Measurements from ENCODE around the gene BMP7.
"Not testable (repeated sequence)": the region's sequence is repeated elsewhere in the genome, so short reads cannot be mapped to it uniquely, and the experiment has no call there.

The BMP7 gene

DNA sequence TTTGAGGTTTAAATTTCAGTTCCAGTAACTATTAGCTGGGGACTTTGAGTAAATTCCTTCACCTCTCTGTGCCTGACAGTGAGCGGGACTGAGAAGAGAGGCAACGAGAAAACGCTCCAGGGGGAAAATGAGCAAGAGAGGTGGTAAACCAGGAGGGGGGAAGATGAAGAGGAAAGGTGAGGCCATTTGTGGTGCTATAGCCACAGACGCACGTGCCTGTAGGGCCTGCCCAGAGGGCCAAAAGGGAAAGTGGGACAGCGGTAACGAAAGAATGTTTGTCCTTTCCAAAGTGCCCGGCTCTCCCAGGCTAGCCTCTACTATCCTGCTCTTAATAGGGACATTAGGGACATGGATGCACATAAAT, 99.2 kb downstream of the BMP7 start:
- no peak for DNase-seq (ENCODE audit: low spot score)

- DNase-seq (ENCODE audit: low spot score), result no peak
These were observed 99.7 kb downstream of the BMP7 start for GRCh38 chr20:57166568-57167291.

- no peak for DNase-seq (ENCODE audit: low spot score)
These were observed 100.9 kb downstream of the BMP7 start for GRCh38 chr20:57165427-57166004.

DNA sequence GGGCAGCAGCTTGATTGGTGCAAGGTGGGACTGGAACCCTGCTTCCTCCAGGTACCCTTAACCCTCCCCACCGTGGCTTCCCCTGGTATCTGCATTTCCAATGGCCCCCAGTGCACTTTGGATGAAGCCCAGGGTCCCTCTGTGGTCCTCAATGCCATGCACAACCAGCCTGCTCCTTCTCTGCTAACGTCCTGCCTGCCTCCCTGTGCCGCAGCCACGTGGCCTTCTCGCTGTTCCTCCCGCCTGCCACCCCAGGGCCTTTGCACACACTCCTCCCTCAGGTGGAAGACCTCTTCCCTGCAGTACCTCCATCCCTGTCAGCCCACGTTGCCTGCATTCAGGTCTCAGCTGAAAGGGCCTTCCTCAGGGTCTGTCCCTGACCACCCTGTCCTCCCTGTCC, 101.6 kb downstream of the BMP7 start:
- DNase-seq (ENCODE audit: low spot score), result no peak

GRCh38 chr20:57163041-57163440, 103.4 kb downstream of the BMP7 start:
- no peak for DNase-seq (ENCODE audit: low spot score)

GRCh38 chr20:57162362-57162652, 104.1 kb downstream of the BMP7 start:
- no peak for DNase-seq (ENCODE audit: low spot score)

DNA sequence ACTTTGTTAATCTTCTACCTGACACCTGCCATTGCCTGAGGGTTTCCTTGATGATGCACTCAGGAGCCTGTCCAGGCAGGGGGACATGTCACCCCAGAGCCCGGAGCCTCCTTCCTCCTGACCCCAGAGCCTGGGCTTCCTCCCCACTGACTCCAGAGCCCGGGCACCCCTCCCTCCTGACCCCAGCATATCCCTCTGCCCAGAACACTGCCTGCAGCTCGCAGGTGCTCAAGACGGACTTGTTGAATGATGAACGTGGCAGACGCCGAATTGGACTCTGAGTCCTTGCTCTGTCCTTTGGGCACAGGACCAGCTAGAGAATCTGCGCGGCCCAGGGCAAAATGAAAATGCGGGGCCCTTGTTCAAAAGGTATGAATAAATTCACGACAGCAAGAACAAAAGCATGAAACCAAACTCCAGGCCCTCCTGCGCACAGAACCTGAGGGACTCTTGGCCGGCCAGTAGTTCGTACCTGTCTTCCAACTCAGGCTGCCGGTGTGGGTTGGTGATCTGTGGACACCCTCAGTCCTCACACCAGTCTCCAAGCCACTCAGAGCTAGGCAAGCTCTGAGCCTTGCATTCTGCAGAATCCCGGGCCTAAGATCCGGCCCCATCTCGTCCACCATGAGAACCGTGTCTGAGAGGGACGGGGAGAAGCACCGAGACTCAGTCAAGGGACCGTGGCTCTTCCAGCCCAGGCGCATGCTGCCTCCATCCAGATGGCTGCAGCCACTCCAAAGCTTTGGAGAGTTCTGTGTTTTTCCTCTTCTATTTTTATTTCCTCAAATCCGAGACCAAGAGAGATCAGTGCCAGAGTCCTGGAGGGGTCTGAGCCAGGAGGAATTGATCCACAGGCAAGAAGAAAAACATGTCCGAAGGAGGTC, 104.7 kb downstream of the BMP7 start:
- DNase-seq (ENCODE audit: low spot score), result no peak

DNA sequence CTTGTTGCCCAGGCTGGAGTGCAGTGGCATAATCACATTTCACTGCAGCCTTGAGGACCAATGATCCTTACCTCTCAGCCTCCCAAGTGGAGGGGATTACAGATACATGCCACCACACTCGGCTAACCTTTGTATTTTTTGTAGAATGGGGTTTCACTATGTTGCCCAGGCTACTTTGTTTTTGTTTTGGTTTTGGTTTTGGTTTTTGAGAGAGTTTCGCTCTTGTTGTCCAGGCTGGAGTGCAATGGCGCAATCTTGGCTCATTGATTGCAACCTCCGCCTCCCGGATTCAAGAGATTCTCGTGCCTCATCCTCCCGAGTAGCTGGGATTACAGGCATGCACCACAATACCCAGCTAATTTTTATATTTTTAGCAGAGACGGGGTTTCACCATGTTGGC, 105.5 kb downstream of the BMP7 start:
- no peak for DNase-seq (ENCODE audit: low spot score)

GRCh38 chr20:57159945-57160610, 106.4 kb downstream of the BMP7 start:
- no peak for DNase-seq (ENCODE audit: low spot score)

DNA sequence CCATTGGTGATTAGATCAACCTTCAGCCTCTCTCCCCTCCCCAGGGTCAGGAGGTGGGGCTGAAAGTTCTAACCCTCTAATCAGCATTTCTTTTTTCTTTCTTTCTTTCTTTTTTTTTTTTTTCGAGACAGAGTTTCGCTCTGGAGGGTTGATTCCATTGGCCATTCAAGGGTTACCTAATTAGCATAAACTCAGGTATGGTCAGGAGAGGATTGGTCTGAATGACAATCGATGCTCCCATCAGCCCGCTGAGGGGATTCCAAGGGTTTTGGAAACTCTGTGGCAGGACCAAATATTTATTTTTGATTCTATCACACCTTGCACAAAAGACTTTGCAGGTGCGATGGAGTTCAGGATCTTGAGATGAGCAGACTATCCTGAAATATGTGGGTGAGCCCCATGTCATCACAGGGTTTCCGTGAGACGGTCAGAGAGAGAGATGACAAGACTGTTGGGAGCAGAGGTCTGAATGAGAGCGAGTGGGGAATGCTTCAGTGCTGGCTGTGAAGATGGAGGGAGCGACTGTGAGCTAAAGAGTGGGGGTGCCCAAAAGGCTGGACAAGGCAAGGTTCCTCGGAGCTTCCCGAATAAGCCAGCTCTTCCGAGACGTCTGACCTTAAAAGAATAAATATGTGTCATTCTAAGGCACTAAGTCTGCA, 107.1 kb downstream of the BMP7 start:
- DNase-seq (ENCODE audit: low spot score), result no peak

DNA sequence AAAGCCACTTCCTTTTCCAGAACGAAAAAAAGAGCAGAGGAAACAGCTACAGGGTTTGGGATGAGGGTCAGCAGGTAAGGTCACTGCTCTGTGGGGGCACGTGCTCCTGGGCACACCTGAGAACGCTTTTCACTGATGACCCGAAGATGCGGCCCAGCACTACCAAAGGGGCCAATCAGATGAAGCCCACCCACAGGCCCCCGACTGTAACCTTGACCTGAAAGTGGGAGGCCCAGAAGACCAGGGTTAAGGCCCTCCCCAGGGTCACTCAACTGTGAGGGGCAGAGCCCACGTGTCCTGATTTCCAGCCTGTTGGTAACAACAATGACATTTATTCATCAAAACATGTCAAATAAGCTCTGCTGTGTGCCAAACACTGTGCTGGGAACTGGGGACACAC, 108.0 kb downstream of the BMP7 start:
- DNase-seq (ENCODE audit: low spot score), result no peak

DNA sequence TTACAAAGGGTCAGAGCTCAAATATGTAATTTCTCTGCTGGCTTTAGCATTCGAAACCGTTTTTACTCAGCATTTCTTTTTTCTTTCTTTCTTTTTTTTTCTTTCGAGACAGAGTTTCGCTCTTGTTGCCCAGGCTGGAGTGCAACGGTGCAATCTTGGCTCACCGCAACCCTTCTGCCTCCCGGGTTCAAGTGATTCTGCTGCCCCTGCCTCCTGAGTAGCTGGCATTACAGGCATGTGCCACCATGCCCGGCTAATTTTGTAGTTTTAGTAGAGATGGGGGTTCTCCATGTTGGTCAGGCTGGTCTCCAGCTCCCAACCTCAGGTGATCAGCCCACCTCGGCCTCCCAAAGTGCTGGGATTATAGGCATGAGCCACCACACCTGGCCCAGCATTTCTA, 108.7 kb downstream of the BMP7 start:
- not testable (repeated sequence) for DNase-seq (ENCODE audit: low spot score)

GRCh38 chr20:57157106-57157691, 109.2 kb downstream of the BMP7 start:
- DNase-seq (ENCODE audit: low spot score), result no peak

DNA sequence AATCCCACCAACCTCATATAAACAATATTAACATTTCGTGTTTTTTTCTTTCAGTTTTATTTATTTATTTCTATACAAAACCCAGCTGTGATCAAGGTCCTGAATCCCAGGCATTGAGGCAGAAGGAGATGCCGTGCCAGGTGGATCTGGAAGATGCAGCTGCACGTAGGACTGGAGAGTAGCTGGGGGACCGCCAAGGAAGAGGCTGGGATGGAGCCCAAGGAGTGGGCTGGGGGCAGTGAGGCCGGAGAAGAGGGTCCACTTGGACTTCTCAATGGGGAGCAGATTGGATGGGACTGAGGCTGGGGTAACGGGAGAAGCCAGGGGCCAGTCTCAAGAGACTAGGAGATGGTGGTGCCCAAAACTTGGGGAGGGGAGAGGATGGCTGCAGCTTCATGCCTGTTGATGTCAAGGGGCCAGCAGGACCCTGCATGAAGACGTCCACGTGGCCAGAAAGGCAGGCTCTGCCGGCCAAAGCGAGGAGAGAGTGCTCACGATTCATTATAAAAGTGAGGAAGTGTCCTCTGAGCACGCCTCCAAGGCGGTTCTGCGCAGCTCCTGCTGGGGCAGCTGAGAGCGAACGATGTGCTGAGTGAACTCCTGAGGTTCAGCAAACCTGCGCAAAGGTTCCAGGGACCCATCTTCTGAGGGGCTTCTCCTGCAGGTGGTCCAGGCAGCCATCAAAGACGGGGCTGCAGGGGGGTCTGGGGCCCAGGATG, 110.3 kb downstream of the BMP7 start:
- no peak for DNase-seq (ENCODE audit: low spot score)

- no peak for DNase-seq (ENCODE audit: low spot score)
These were observed 111.0 kb downstream of the BMP7 start for GRCh38 chr20:57155415-57155814.

DNA sequence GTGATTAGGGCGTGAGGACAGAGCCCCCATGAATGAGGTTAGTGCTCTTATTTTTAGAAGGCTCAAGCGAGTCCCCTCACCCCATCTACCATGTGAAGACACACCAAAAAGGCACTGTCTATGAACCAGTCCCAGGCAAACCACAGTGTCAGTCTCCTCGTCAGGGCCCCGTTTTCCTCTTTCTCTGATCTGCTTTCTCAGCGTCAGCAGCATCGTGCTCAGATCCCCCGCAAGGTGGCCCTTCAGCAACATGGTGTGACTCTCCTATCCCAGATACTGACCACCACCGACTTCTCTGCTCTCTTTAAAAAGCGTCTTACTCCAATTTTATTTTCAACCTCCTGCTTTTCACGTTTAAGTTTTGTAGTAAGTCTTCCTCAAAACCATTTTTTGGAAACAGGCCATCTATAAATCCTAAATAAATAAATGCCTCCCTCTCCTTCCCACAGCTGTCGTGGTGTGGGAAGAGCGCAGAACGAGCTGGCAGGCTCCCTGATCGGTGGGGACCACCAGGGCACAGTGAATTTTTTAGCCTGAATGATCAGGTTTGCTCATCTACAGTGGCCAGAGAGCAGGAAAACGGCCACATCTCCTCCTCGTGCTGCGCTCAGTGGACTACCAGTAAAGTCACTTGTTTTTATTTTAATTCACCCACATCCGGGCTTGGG, 113.1 kb downstream of the BMP7 start:
- DNase-seq (ENCODE audit: low spot score), result no peak

DNA sequence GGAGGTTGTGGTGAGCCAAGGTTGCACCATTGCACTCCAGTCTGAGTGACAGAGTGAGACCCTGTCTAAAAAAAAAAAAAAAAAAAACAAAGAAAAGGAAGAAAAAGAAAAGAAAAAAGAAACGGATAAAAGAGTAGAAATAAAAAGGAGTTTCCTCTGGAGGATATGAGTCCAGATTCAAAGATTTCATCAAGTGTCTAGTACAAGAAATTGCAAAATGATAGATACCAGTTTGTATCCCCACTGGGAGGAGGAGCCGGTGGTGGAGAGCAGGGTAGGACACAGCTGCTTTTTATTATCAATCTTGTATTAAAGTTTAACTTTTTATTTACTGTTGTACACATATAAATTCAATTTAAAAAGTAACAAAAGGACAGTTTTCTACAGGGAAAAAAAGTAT, 113.9 kb downstream of the BMP7 start:
- DNase-seq (ENCODE audit: low spot score), result no peak

- DNase-seq (ENCODE audit: low spot score), result no peak
These were observed 115.9 kb downstream of the BMP7 start for GRCh38 chr20:57150559-57150958.

DNA sequence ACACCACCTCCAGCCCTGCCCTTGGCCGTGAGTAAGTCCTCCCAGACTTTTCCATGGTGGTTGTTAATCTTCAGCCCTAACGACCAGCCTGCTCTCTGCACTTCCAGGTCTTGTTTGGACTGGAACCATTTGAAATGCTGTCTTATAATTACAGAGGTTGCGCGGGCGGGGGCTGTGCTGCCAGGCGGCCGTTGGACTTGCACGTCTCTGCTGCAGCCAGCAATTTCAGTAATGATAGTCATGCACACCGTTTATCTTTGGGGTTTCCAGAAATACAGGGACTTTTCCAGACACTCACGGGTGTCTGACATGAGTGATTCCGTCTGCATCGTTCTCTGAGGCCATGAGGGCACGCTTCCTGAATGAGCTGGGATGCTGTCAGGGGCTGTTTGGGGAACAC, 118.2 kb downstream of the BMP7 start:
- DNase-seq (ENCODE audit: low spot score), result no peak

GRCh38 chr20:57147185-57147584, 119.3 kb downstream of the BMP7 start:
- no peak for DNase-seq (ENCODE audit: low spot score)

DNA sequence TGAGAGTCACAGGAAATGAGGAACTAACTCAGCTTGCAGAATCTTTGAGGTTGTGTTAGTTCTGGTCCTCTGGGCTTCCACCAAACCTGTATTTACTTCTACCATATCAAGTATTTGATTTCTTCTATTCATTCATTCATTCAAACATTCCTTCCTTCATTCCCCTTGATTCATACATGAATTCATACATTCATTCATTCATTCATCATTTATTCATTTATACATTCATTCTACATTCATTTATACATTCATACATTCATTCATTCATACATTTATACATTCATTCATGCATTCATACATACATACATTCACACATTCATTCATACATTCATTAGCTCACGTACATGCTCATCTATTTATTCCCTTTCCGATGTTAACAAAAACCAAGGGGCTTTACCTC, 120.3 kb downstream of the BMP7 start:
- no peak for DNase-seq (ENCODE audit: low spot score)

Measured in SW480 (cell line).